Vagina (tissue), 2 donors: Measurements from ENCODE around the gene DNAJB1. TPM values are rescaled to one million over a fixed set of nuclear protein-coding genes. Genes with fewer than 3 reads are reported as not detected.
A peak's percentile ranks its signal among the peaks of the same experiment; 100 is the strongest.

Experiments used
- DNase-seq, 2 donors: peaks; one replicate each; pipeline ENCODE4 v3.0.0-alpha.2; 2017; ENCODE audit errors: extremely low spot score in 2 of 2
- H3K27ac ChIP-seq: fragments of 200-600 bp; sonication (generic); one replicate; pipeline ENCODE4 v1.5.1; 2019
- H3K27me3 ChIP-seq: fragments of 200-600 bp; sonication (generic); one replicate; pipeline ENCODE4 v1.5.1; 2019
- H3K36me3 ChIP-seq, 2 donors: fragments of 200-600 bp; sonication (generic); one replicate each; pipeline ENCODE4 v1.5.1; 2017 to 2019
- H3K4me1 ChIP-seq: fragments of 200-600 bp; sonication (generic); one replicate; pipeline ENCODE4 v1.5.1; 2019
- H3K4me3 ChIP-seq, 2 donors: fragments of 200-600 bp; sonication (generic); 1 replicate in 1 of 2; 2 replicates in 1 of 2; pipeline ENCODE4 v1.5.1; 2016 to 2019
- H3K9me3 ChIP-seq: fragments of 200-600 bp; sonication (generic); one replicate; pipeline ENCODE4 v1.5.1; 2019
- POLR2A ChIP-seq, 2 donors: fragments of 450-650 bp; IDR thresholded peaks; one replicate each; pipeline ENCODE4 v1.6.1; 2017; ENCODE audit warnings: antibody characterized with exemption in 2 of 2, mild to moderate bottlenecking in 2 of 2, moderate library complexity in 2 of 2
- POLR2AphosphoS5 ChIP-seq, 2 donors: sonication (generic); formaldehyde crosslinking; IDR thresholded peaks; one replicate each; pipeline ENCODE4 v1.9.0; 2017; ENCODE audit warnings: antibody characterized with exemption in 2 of 2, mild to moderate bottlenecking in 2 of 2, low read depth in 1 of 2; ENCODE audit not compliant: insufficient read depth in 1 of 2
- intact Hi-C: fragments of 100-400 bp; cut with DNase I; formaldehyde crosslinking; loops from one replicate; pipeline ENCODE4 v1.15.1; 2023
- total RNA-seq: library from RNA; depleted of rRNA; stranded (reverse); fragments of >200 nt; gene quantifications from one replicate; pipeline ENCODE4 v1.2.3, GENCODE V29; 2016
- TF ChIP-seq, protein P1 (sequence below), 3 experiments: fragments of 450-650 bp in 2 of 3; fragments of 200-600 bp in 1 of 3; sonication (generic) in 1 of 3; IDR thresholded peaks; one replicate each; pipeline ENCODE4 v1.5.1; 2017 to 2019; ENCODE audit warnings: antibody characterized with exemption in 3 of 3, mild to moderate bottlenecking in 2 of 3, moderate library complexity in 2 of 3

The DNAJB1 gene
- total RNA-seq, 1 donor from 2014 or later, result 164 TPM

GRCh38 chr19:14482172-14482941 lies 35.8 kb downstream of the DNAJB1 start:
- no peak for DNase-seq
- TF ChIP-seq POLR2A (IDR thresholded peaks at IDR 0.05) (no peak), POLR2AphosphoS5 (IDR thresholded peaks at IDR 0.05; ENCODE audit: insufficient read depth in 1 of 2, low read depth in 1 of 2) (no peak)
- TF ChIP-seq, protein P1, sequence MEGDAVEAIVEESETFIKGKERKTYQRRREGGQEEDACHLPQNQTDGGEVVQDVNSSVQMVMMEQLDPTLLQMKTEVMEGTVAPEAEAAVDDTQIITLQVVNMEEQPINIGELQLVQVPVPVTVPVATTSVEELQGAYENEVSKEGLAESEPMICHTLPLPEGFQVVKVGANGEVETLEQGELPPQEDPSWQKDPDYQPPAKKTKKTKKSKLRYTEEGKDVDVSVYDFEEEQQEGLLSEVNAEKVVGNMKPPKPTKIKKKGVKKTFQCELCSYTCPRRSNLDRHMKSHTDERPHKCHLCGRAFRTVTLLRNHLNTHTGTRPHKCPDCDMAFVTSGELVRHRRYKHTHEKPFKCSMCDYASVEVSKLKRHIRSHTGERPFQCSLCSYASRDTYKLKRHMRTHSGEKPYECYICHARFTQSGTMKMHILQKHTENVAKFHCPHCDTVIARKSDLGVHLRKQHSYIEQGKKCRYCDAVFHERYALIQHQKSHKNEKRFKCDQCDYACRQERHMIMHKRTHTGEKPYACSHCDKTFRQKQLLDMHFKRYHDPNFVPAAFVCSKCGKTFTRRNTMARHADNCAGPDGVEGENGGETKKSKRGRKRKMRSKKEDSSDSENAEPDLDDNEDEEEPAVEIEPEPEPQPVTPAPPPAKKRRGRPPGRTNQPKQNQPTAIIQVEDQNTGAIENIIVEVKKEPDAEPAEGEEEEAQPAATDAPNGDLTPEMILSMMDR (IDR thresholded peaks at IDR 0.05), result no peak
- no peak overlapping the region for H3K27ac ChIP-seq
- peaks cover 12% of the 10 kb centered on the region for H3K4me1 ChIP-seq
- no peak overlapping the region for H3K4me3 ChIP-seq
- peaks cover 0 to 63% of the 10 kb centered on the region in 2 donors for H3K36me3 ChIP-seq
- H3K9me3 ChIP-seq, result no peaks in the 10 kb centered on the region
- intact Hi-C loops, result no loop called here
- no peaks in the 10 kb centered on the region for H3K27me3 ChIP-seq

DNA sequence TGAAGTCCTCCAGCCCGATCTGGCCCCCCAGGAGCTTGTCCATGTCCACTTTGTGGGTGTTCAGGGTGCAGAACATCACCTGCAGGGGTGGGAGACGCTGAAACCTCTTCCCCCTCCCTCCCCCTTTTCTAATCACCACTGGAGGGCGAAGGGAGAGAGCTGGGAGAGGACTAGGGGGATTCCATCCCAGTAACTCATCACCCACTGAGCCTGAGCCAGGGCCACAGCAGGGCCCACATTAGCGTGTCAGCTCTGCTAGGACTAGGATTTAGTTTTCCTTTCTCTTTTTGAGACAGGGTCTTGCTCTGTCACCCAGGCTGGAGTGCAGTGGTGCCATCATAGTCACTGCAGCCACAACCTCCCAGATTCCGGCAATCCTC lies 37.5 kb downstream of the DNAJB1 start:
- TF ChIP-seq, protein P1 (IDR thresholded peaks at IDR 0.05), result no peak
- TF ChIP-seq POLR2A (IDR thresholded peaks at IDR 0.05) (no peak), POLR2AphosphoS5 (IDR thresholded peaks at IDR 0.05; ENCODE audit: insufficient read depth in 1 of 2, low read depth in 1 of 2) (no peak)
- Histone ChIP-seq H3K4me3 (no peak overlapping the region), H3K36me3 (peaks cover 0 to 54% of the 10 kb centered on the region in 2 donors), H3K4me1 (peaks cover 21% of the 10 kb centered on the region), H3K27ac (no peak overlapping the region), H3K27me3 (no peaks in the 10 kb centered on the region), H3K9me3 (no peaks in the 10 kb centered on the region)
- DNase-seq, result peak in 1 of 2 donors; percentile 69
- intact Hi-C loops, result no loop called here

- Histone ChIP-seq H3K36me3 (peaks cover 0 to 51% of the 10 kb centered on the region in 2 donors), H3K4me1 (peaks cover 27% of the 10 kb centered on the region), H3K27me3 (no peaks in the 10 kb centered on the region), H3K27ac (no peak overlapping the region), H3K9me3 (no peaks in the 10 kb centered on the region), H3K4me3 (no peak overlapping the region)
- intact Hi-C loops, result loop anchor here (10.0 kb wide), 2 partner anchors 115 to 335 kb away; no protein-coding TSS in a partner anchor
- DNase-seq, result no peak
- TF ChIP-seq, protein P1 (IDR thresholded peaks at IDR 0.05), result peak; percentile 20 to 48 (median 47)
- no peak for TF ChIP-seq POLR2A (IDR thresholded peaks at IDR 0.05)
- TF ChIP-seq POLR2AphosphoS5 (IDR thresholded peaks at IDR 0.05; ENCODE audit: insufficient read depth in 1 of 2, low read depth in 1 of 2), result no peak
These were observed 38.1 kb downstream of the DNAJB1 start for GRCh38 chr19:14479975-14480699.

- H3K36me3 ChIP-seq, result peaks cover 0 to 48% of the 10 kb centered on the region in 2 donors
- intact Hi-C loops, result loop anchor here (10.0 kb wide), 2 partner anchors 115 to 335 kb away; no protein-coding TSS in a partner anchor
- TF ChIP-seq, protein P1 (IDR thresholded peaks at IDR 0.05), result no peak
- no peak for TF ChIP-seq POLR2A (IDR thresholded peaks at IDR 0.05)
- TF ChIP-seq POLR2AphosphoS5 (IDR thresholded peaks at IDR 0.05; ENCODE audit: insufficient read depth in 1 of 2, low read depth in 1 of 2), result no peak
- H3K27ac ChIP-seq, result no peak overlapping the region
- peak in 1 of 2 donors; percentile 83 for DNase-seq
- H3K27me3 ChIP-seq, result no peaks in the 10 kb centered on the region
- no peak overlapping the region for H3K4me3 ChIP-seq
- no peaks in the 10 kb centered on the region for H3K9me3 ChIP-seq
- peaks cover 32% of the 10 kb centered on the region for H3K4me1 ChIP-seq
These were observed 38.8 kb downstream of the DNAJB1 start for GRCh38 chr19:14479309-14479974.
